ENCODE measurements around the gene PARP3. TPM values are rescaled to one million over a fixed set of nuclear protein-coding genes. Genes with fewer than 3 reads are reported as not detected.

Gene PARP3
- total and polyA plus RNA-seq, 9 of the 15 experiments (the other 6 are each of a cell fraction or from before 2014, with no cell fraction given): 0.46 to 6.6 (median 4.5) TPM

GRCh38 chr3:51982838-51983577, 40.8 kb downstream of the PARP3 start, which contains the start of gene ACY1 (continued):
- TF ChIP-seq POU5F1 (IDR thresholded peaks at IDR 0.05; ENCODE audit: borderline replicate concordance, low read depth, low read length, partially characterized antibody): no peak
- TF ChIP-seq ZNF134 (CRISPR knock-in tag; conservative IDR thresholded peaks at IDR 0.05): no peak
- TF ChIP-seq ARNT (IDR thresholded peaks at IDR 0.05): no peak
- no peak for TF ChIP-seq SRSF7 (optimal IDR thresholded peaks at IDR 0.05; ENCODE audit: low read depth, low read length)
- peak; percentile 41; the same call in 1 of the 2 replicates for TF ChIP-seq FOXP1 (CRISPR knock-in tag; IDR thresholded peaks at IDR 0.05)
- TF ChIP-seq NCOA2 (IDR thresholded peaks at IDR 0.05; ENCODE audit: partially characterized antibody in 2 of 2): no peak
- no peak for TF ChIP-seq LCOR (CRISPR knock-in tag; IDR thresholded peaks at IDR 0.05)
- no peak for TF ChIP-seq ZNF512 (tag; IDR thresholded peaks at IDR 0.05)
- TF ChIP-seq BCLAF1 (IDR thresholded peaks at IDR 0.05; ENCODE audit: borderline replicate concordance in 1 of 2, control insufficient read depth in 1 of 2, low read depth in 2 of 2, low read length in 1 of 2): no peak
- no peak for TF ChIP-seq RHOXF2B (CRISPR knock-in tag; conservative IDR thresholded peaks at IDR 0.05)
- TF ChIP-seq SIRT6 (IDR thresholded peaks at IDR 0.05; ENCODE audit: low read depth, low read length): no peak
- peak; percentile 77 for TF ChIP-seq SMAD4 (CRISPR knock-in tag; conservative IDR thresholded peaks at IDR 0.05)
- no peak for TF ChIP-seq HNRNPK (IDR thresholded peaks at IDR 0.05; ENCODE audit: low read depth, low read length, poor library complexity, severe bottlenecking)
- TF ChIP-seq JUN (IDR thresholded peaks at IDR 0.05; ENCODE audit: borderline replicate concordance, low read depth, low read length): peak; percentile 57; the same call in 1 of the 2 replicates
- TF ChIP-seq JUN (CRISPR knock-in tag; IDR thresholded peaks at IDR 0.05; ENCODE audit: borderline replicate concordance): no peak
- peak; percentile 70 for TF ChIP-seq VEZF1 (CRISPR knock-in tag; IDR thresholded peaks at IDR 0.05)
- no peak for TF ChIP-seq NR4A1 (CRISPR knock-in tag; IDR thresholded peaks at IDR 0.05)
- no peak for TF ChIP-seq NR4A1 (tag; IDR thresholded peaks at IDR 0.05)
